Measurements from ENCODE around the gene HLA-DQB1. TPM values are rescaled to one million over a fixed set of nuclear protein-coding genes. Genes with fewer than 3 reads are reported as not detected.

HLA-DQB1 gene
- total and polyA plus RNA-seq, 2 of the 8 experiments (the other 6 are each of a cell fraction or from before 2014, with no cell fraction given) = 1.2 to 5.2 TPM

GRCh38 chr6:32659856-32660595, 6.4 kb downstream of the HLA-DQB1 start:
- no peak overlapping the region for H2AFZ ChIP-seq (ENCODE audit: low read length)
- no peak overlapping the region for H3K14ac ChIP-seq (ENCODE audit: insufficient read length)
- H3K4me3 ChIP-seq (ENCODE audit: extremely low read depth in 1 of 4, insufficient read depth in 2 of 4, low read depth in 3 of 4, low read length in 4 of 4) = no peak overlapping the region
- no peak for FAIRE-seq
- ChIA-PET POLR2A (ENCODE audit: partially characterized antibody) (no interaction called here), CTCF (ENCODE audit: partially characterized antibody) (interaction anchor here (0.9 kb wide), 1 partner anchor 225 kb away, joined by 3 read pairs; no protein-coding TSS in a partner anchor)
- no peak overlapping the region for H4K8ac ChIP-seq (ENCODE audit: extremely low read depth, insufficient read depth, low read length)
- H3K23ac ChIP-seq (ENCODE audit: insufficient read length) = no peak overlapping the region
- H2BK120ac ChIP-seq (replicated peaks; ENCODE audit: low read depth, low read length) = no peak overlapping the region
- no peak overlapping the region for H3K27ac ChIP-seq (ENCODE audit: low read depth, low read length)
- H3K9ac ChIP-seq (replicated peaks in 1 of 4; ENCODE audit: extremely low read depth in 1 of 4, low read depth in 3 of 4, low read length in 3 of 4) = no peak overlapping the region
- H3K23me2 ChIP-seq (ENCODE audit: low read depth, low read length) = no peaks in the 10 kb centered on the region
- no peak overlapping the region for H4K5ac ChIP-seq (ENCODE audit: insufficient read length, low read depth, low read length)
- TF ChIP-seq CBX5 (IDR thresholded peaks at IDR 0.05; ENCODE audit: low read depth, low read length) (no peak), KDM5A (IDR thresholded peaks at IDR 0.05; ENCODE audit: low read length) (no peak), CTCF (IDR thresholded peaks at IDR 0.05; ENCODE audit: control extremely low read depth in 1 of 3, insufficient read depth in 1 of 3, low read depth in 1 of 3, low read length in 3 of 3) (no peak), KDM4A (IDR thresholded peaks at IDR 0.05; ENCODE audit: low read depth, low read length, severe bottlenecking) (no peak), BACH1 (IDR thresholded peaks at IDR 0.05; ENCODE audit: low read length) (no peak)
- H2BK12ac ChIP-seq (ENCODE audit: low read depth, low read length) = no peak overlapping the region
- no peaks in the 10 kb centered on the region for H3K79me2 ChIP-seq (ENCODE audit: control insufficient read depth in 1 of 2, insufficient read depth in 2 of 2, low read length in 2 of 2)
- no peaks in the 10 kb centered on the region for H3K79me1 ChIP-seq (ENCODE audit: low read depth, low read length)
- WGBS, 2 experiments (ENCODE audit: extremely low coverage in 1 of 2, insufficient coverage in 1 of 2, insufficient read length in 1 of 2, insufficient replicate concordance in 2 of 2, low coverage in 1 of 2, low lambda C conversion rate in 2 of 2, missing lambda C conversion rate in 1 of 2) = 71% methylated on average over 4 of the region's 4 CpGs; no CpG with 5 or more reads in 1 of the 2 experiments
- no peaks in the 10 kb centered on the region for H3K4me1 ChIP-seq (replicated peaks in 1 of 4; ENCODE audit: control insufficient read depth in 3 of 4, insufficient read depth in 4 of 4, low read length in 3 of 4)
- H2AK5ac ChIP-seq (ENCODE audit: low read depth, low read length) = no peak overlapping the region
- no peak overlapping the region for H3K4me2 ChIP-seq (ENCODE audit: insufficient read depth in 1 of 2, low read depth in 2 of 2, low read length in 2 of 2)
- H2BK15ac ChIP-seq (ENCODE audit: low read length) = no peak overlapping the region
- no peak overlapping the region for H3K4ac ChIP-seq (replicated peaks; ENCODE audit: insufficient read length, low read depth, low read length)
- H4K91ac ChIP-seq (replicated peaks; ENCODE audit: insufficient read length, low read length) = no peak overlapping the region
- H4K20me1 ChIP-seq (replicated peaks in 1 of 2; ENCODE audit: control insufficient read depth in 1 of 2, insufficient read depth in 2 of 2, low read length in 2 of 2) = no peaks in the 10 kb centered on the region
- H3K56ac ChIP-seq (replicated peaks; ENCODE audit: insufficient read length, low read depth, low read length) = no peak overlapping the region
- no peak overlapping the region for H3K18ac ChIP-seq (ENCODE audit: extremely low read depth, low read length)
- H3K27me3 ChIP-seq (replicated peaks in 1 of 4; ENCODE audit: control insufficient read depth in 3 of 4, extremely low read depth in 1 of 4, insufficient read depth in 3 of 4, low read length in 3 of 4) = peaks cover 0 to 4% (median 0%) of the 10 kb centered on the region in 4 experiments; a peak in 2 of 7 replicates
- H3K9me3 ChIP-seq (ENCODE audit: insufficient read depth in 2 of 2, low read depth in 1 of 2, low read length in 1 of 2) = no peaks in the 10 kb centered on the region
- DNase-seq (ENCODE audit: low read depth in 1 of 2, low spot score in 2 of 2) = no peak
- no peaks in the 10 kb centered on the region for H3K36me3 ChIP-seq (ENCODE audit: control insufficient read depth in 2 of 4, insufficient read depth in 4 of 4, low read length in 3 of 4)
- H2BK20ac ChIP-seq (ENCODE audit: low read length) = no peak overlapping the region
- H2BK5ac ChIP-seq (ENCODE audit: low read depth, low read length) = no peak overlapping the region

All from H1 (cell line).